SK-N-SH (cell line): Measurements from ENCODE around the gene D2HGDH. TPM values are rescaled to one million over a fixed set of nuclear protein-coding genes. Genes with fewer than 3 reads are reported as not detected.
A peak's percentile ranks its signal among the peaks of the same experiment; 100 is the strongest.

Source experiments
- CTCF ChIA-PET: fragments of 300-600, 350-600 bp; formaldehyde crosslinking; extraction: SDS; loops from one replicate; lab custom pipeline; 2021; lab: Yijun Ruan, JAX
- POLR2A ChIA-PET: fragments of 350-600 bp; sonication (Branson Sonifier 250); formaldehyde crosslinking; extraction: SDS; loops from one replicate; lab custom pipeline; 2020; ENCODE audit warnings: antibody characterized with exemption, inconsistent platforms; lab: Yijun Ruan, JAX
- DNase-seq: peaks from one replicate; pipeline ENCODE4 v3.0.0; 2012
- H2AFZ ChIP-seq: fragments of 200-600 bp; sonication (generic); 2 replicates; pipeline ENCODE4 v1.8.1; 2016; ENCODE audit warnings: antibody characterized with exemption, mild to moderate bottlenecking, low read depth
- H3F3A ChIP-seq: fragments of 200-600 bp; sonication (generic); replicated peaks from 2 replicates; pipeline ENCODE3; 2016; ENCODE audit warnings: antibody characterized with exemption, mild to moderate bottlenecking; ENCODE audit not compliant: insufficient read depth
- H3K27ac ChIP-seq, 2 experiments: fragments of 200-500 bp in 1 of 2; fragments of 200-600 bp in 1 of 2; sonication (Bioruptor generic) in 1 of 2; sonication (generic), shearing (Covaris generic) in 1 of 2; 2 replicates each; pipeline versions ENCODE4 v1.5.1 to v1.6.1; 2014 to 2016; ENCODE audit warnings: low read depth in 2 of 2, inconsistent platforms in 1 of 2, low read length in 1 of 2, mild to moderate bottlenecking in 1 of 2, mixed read lengths in 1 of 2
- H3K27me3 ChIP-seq: fragments of 200-600 bp; sonication (generic), shearing (Covaris generic); 2 replicates; pipeline ENCODE4 v1.6.1; 2016; ENCODE audit warnings: mixed run types; ENCODE audit not compliant: insufficient read depth
- H3K36me3 ChIP-seq, 2 experiments: fragments of 200-500 bp in 1 of 2; fragments of 200-600 bp in 1 of 2; sonication (Bioruptor generic) in 1 of 2; sonication (generic) in 1 of 2; replicated peaks in 1 of 2; 2 replicates each; pipeline versions ENCODE3 to v1.5.1; 2014 to 2016; ENCODE audit warnings: low read length in 1 of 2, mild to moderate bottlenecking in 1 of 2; ENCODE audit not compliant: insufficient read depth in 2 of 2, control insufficient read depth in 1 of 2
- H3K4me1 ChIP-seq, 2 experiments: fragments of 200-500 bp in 1 of 2; fragments of 200-600 bp in 1 of 2; sonication (Bioruptor generic) in 1 of 2; sonication (generic), shearing (Covaris generic) in 1 of 2; 2 replicates each; pipeline versions ENCODE4 v1.5.1 to v1.6.1; 2014 to 2016; ENCODE audit warnings: low read depth in 1 of 2, low read length in 1 of 2, mixed run types in 1 of 2; ENCODE audit not compliant: insufficient read depth in 2 of 2, control insufficient read depth in 1 of 2
- H3K4me2 ChIP-seq: fragments of 200-600 bp; sonication (generic), shearing (Covaris generic); 2 replicates; pipeline ENCODE4 v1.6.1; 2017; ENCODE audit warnings: mixed run types
- H3K4me3 ChIP-seq, 2 experiments: fragments of 200-500 bp in 1 of 2; fragments of 200-600 bp in 1 of 2; sonication (Bioruptor generic) in 1 of 2; sonication (generic), shearing (Covaris generic) in 1 of 2; 2 replicates each; pipeline versions ENCODE4 v1.5.1 to v1.8.1; 2014 to 2016; ENCODE audit warnings: low read depth in 2 of 2, inconsistent platforms in 1 of 2, low read length in 1 of 2, mild to moderate bottlenecking in 1 of 2, mixed read lengths in 1 of 2, moderate library complexity in 1 of 2
- H3K79me2 ChIP-seq: fragments of 200-600 bp; sonication (generic); 2 replicates; pipeline ENCODE4 v1.8.1; 2017; ENCODE audit warnings: mild to moderate bottlenecking; ENCODE audit not compliant: insufficient read depth
- H3K9ac ChIP-seq: fragments of 200-600 bp; sonication (generic); 2 replicates; pipeline ENCODE4 v1.6.1; 2017; ENCODE audit warnings: mixed run types
- H3K9me2 ChIP-seq: fragments of 200-600 bp; sonication (generic); 2 replicates; pipeline ENCODE4 v1.6.1; 2017; ENCODE audit warnings: mixed run types
- H3K9me3 ChIP-seq: fragments of 200-600 bp; sonication (generic); 2 replicates; pipeline ENCODE4 v1.6.1; 2017; ENCODE audit warnings: mixed run types, mild to moderate bottlenecking, moderate library complexity
- H4K20me1 ChIP-seq: fragments of 200-600 bp; sonication (generic); 2 replicates; pipeline ENCODE4 v1.6.1; 2017; ENCODE audit warnings: mild to moderate bottlenecking, mixed run types; ENCODE audit not compliant: insufficient read depth
- CHD2 ChIP-seq: fragments of 150-350 bp; IDR thresholded peaks from 2 replicates; pipeline ENCODE4 v1.6.1; 2018; ENCODE audit warnings: low read length; ENCODE audit not compliant: partially characterized antibody
- ELF1 ChIP-seq: IDR thresholded peaks from 2 replicates; pipeline ENCODE4 v1.4.0; 2012
- EZH2phosphoT487 ChIP-seq: fragments of 200-600 bp; sonication (generic); IDR thresholded peaks from 2 replicates; pipeline ENCODE4 v1.6.1; 2017; ENCODE audit warnings: low read depth, mixed run types, mild to moderate bottlenecking, antibody characterized with exemption, moderate library complexity, borderline replicate concordance
- FOSL2 ChIP-seq: IDR thresholded peaks from 2 replicates; pipeline ENCODE4 v1.4.0; 2012; ENCODE audit warnings: low read depth, mild to moderate bottlenecking, moderate library complexity, borderline replicate concordance
- GABPA ChIP-seq: IDR thresholded peaks from 2 replicates; pipeline ENCODE4 v1.4.0; 2012; ENCODE audit warnings: low read depth, mild to moderate bottlenecking
- JUND ChIP-seq: IDR thresholded peaks from 2 replicates; pipeline ENCODE4 v1.4.0; 2012
- MAX ChIP-seq: IDR thresholded peaks from 2 replicates; pipeline ENCODE4 v1.4.0; 2012; ENCODE audit warnings: low read depth
- POLR2AphosphoS5 ChIP-seq: IDR thresholded peaks from 2 replicates; pipeline ENCODE4 v1.6.1; 2012; ENCODE audit warnings: low read depth, low read length
- RXRA ChIP-seq: IDR thresholded peaks from 2 replicates; pipeline ENCODE4 v1.4.0; 2012; ENCODE audit warnings: low read depth, mild to moderate bottlenecking, borderline replicate concordance
- SIN3A ChIP-seq: IDR thresholded peaks from 2 replicates; pipeline ENCODE4 v1.6.1; 2012; ENCODE audit warnings: low read depth, mild to moderate bottlenecking, low read length, moderate library complexity, borderline replicate concordance
- SMC3 ChIP-seq: IDR thresholded peaks from 2 replicates; pipeline ENCODE4 v1.6.1; 2012; ENCODE audit warnings: low read depth, low read length, improper control_type of control experiment
- TCF12 ChIP-seq: IDR thresholded peaks from 2 replicates; pipeline ENCODE4 v1.4.0; 2012
- USF1 ChIP-seq: IDR thresholded peaks from 2 replicates; pipeline ENCODE4 v1.4.0; 2012; ENCODE audit warnings: low read depth, borderline replicate concordance
- ZBTB33 ChIP-seq: IDR thresholded peaks from 2 replicates; pipeline ENCODE4 v1.4.0; 2012; ENCODE audit warnings: low read depth, borderline replicate concordance
- WGBS: methylation state at CpG from one replicate; pipeline ENCODE4 v1.1.6; 2017; ENCODE audit warnings: low lambda C conversion rate; 5-methylcytosine and 5-hydroxymethylcytosine counted together
- polyA plus RNA-seq, 3 experiments: library from polyadenylated mRNA; depleted of rRNA; stranded (reverse); fragments of >200 nt; gene quantifications; 2 replicates each; pipeline ENCODE4 v1.2.3, GENCODE V29; 2012

D2HGDH gene
- polyA plus RNA-seq, 1 of the 3 experiments (the other 2 are of a cell fraction) = 36.3 TPM

- TF ChIP-seq EZH2phosphoT487 (no peak), MAX (no peak), GABPA (no peak), ELF1 (no peak), USF1 (no peak), TCF12 (no peak)
These were observed 62.2 kb downstream of the D2HGDH start (continued) for GRCh38 chr2:241796610-241797138.

GRCh38 chr2:241797441-241798080, 63.1 kb downstream of the D2HGDH start:
- Histone ChIP-seq H2AFZ (no peak overlapping the region), H3K27ac (no peak overlapping the region), H3K79me2 (no peaks in the 10 kb centered on the region), H3K9me3 (no peaks in the 10 kb centered on the region)
- no peak for TF ChIP-seq MAX
- TF ChIP-seq CHD2 = no peak
- TF ChIP-seq POLR2AphosphoS5 = no peak
- no peak for TF ChIP-seq SMC3
- TF ChIP-seq RXRA = no peak
- no peak for TF ChIP-seq SIN3A
- TF ChIP-seq JUND = no peak
- TF ChIP-seq FOSL2 = no peak
- TF ChIP-seq TCF12 = no peak
- TF ChIP-seq ZBTB33 = no peak
- TF ChIP-seq, all 33 proteins: peak for 0
- ChIA-PET POLR2A (no interaction called here), CTCF (interaction anchor here (0.6 kb wide), 1 partner anchor 52 kb away, joined by 6 read pairs; no protein-coding TSS in a partner anchor)
- no peaks in the 10 kb centered on the region for H4K20me1 ChIP-seq
- no peaks in the 10 kb centered on the region for H3K9me2 ChIP-seq
- no peak overlapping the region for H3K9ac ChIP-seq
- peaks cover 0 to 14% of the 10 kb centered on the region in 2 experiments; a peak in 1 of 4 replicates for H3K4me1 ChIP-seq
- DNase-seq = peak; percentile 34
- H3K27me3 ChIP-seq = no peaks in the 10 kb centered on the region
- no peaks in the 10 kb centered on the region for H3K36me3 ChIP-seq
- 81% methylated on average over 19 of the region's 19 CpGs for WGBS
- H3K4me3 ChIP-seq = no peak overlapping the region
- no peak overlapping the region for H3K4me2 ChIP-seq
- no peaks in the 10 kb centered on the region for H3F3A ChIP-seq
